HG03565 (cell line): ENCODE results near the gene GLUD1.
"Not testable (repeated sequence)": the region's sequence is repeated elsewhere in the genome, so short reads cannot be mapped to it uniquely, and the experiment has no call there.

Experiments
- ATAC-seq: cut with Tn5 transposase; IDR thresholded peaks from one replicate; pipeline ENCODE4 v1.9.1; 2021; ENCODE audit warnings: mild to moderate bottlenecking, moderate library complexity; ENCODE audit not compliant: unreplicated experiment

The GLUD1 gene

DNA sequence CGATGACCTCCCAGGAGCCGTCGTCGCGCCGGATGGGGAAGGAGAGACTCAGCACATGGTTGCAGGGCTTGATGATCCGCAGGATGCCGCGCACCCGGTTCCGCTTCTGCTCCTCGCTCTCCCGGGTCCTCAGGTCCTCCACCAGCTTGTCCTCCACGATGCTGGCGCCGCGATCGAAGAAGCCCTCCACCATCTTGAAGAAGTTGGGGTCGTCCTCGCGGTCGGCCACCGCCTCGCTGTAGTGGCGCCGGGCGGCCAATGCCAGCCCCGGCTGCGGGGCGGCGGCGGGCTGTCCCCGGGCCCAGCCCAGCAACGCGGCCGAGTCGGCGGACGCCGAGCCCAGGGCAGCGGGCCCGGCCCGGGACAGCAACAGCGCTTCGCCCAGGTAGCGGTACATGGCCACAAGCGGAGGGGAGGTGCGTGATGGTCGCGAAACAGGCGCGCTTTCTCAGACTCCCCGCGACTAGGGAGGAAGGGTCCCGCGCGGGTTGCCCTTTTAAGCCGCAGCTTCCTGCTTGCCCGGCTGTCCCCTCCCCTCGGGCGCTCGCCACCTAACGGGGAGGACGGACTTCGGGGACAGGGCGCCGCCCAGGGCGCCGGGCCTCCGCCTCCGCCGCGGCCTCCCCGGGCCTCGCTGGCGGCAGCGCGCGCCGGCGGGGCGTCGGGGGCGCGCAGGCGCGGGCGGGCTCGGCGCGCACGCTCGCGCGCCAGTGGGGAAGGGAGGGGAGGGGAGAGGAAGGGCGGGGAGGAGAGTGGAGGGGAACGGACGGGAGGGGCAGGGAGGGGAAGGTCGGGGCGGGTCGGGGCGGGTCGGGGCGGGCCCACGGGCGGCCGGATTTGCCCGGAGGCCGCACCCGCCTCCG lies at the start of gene GLUD1, which contains the start of gene SHLD2:
TSS of gene GLUD1 (minus strand) at position 471 of the 863 bp plus-strand sequence. CDS start at position 397, 74 bp downstream.
TSS of gene SHLD2 (plus strand) at position 834 of the 863 bp plus-strand sequence. CDS start 56,149 bp downstream, outside the sequence.
- peak; percentile 64 for ATAC-seq

DNA sequence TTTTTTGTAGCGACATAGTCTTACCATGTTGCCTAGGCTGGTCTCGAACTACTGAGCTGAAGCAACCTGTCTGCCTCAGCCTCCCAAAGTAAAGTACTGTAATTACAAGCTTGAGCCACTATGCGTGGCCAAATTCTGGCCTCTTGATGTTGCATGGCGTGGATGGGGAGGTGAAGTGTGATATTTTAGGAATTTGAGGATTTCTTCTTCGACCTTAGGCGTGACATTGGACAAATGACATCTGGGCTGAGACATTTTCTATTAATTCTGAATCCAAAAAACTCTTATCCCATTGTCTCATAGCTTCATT lies 48.4 kb upstream of the GLUD1 start:
- ATAC-seq, result not testable (repeated sequence)

DNA sequence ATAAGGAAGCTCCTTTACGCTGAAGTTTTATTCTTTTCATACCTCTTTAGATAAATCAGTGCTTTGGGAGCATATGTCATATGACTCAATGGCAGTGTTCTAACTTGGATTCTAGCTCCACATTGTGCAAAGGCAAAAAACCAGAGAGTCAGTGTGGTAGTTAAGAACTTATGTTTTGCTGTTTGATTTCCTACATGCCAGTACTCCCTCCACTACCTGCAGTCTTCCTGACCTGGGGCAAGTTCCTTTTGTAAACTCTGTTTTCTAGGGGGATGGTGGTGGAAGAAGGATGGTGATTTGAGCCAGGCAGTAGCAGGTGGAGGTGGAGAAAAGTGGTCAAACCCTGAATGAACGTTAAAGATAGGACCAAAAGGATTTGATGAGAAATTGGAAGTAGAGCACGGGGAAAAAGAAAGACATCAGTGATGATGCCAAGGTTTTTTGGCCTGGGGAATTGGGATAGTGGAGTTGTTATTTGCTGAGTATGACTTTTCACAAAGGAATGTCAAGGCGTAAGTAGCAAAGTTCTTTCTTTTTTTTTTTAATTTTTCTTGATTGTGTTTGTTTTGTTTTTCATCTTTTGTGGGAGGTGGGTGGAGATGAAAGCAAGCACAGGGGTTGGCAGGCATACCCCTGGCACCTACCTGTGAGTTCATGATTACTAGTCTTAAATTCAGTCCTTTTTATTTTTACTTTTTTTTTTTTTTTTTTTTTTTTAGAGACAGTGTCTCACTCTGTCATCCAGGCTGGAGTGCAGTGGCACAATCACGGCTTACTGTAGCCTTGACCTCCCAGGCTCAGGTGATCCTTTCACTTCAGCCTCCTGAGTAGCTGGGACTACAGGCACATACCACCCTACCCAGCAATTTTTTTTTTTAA lies 47.8 kb upstream of the GLUD1 start:
- ATAC-seq, result not testable (repeated sequence)

DNA sequence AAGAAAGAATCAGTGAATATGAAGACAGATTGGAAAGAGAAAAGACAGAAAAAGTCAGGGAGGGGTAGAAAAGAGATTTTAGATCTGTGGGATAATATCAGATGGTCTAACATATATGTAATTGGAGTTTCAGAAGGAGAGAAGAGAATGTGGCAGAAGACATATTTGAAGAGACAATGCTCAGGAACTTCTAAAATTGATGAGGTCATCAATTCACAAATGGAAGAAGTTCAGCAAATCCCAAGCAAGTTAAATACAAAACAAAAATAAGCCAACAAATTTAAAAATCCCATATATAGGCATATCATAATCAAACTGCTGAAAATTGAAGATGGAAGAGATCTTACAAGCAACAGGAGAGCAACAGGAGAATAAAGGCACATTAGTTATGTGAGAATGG lies 42.8 kb upstream of the GLUD1 start:
- not testable (repeated sequence) for ATAC-seq

DNA sequence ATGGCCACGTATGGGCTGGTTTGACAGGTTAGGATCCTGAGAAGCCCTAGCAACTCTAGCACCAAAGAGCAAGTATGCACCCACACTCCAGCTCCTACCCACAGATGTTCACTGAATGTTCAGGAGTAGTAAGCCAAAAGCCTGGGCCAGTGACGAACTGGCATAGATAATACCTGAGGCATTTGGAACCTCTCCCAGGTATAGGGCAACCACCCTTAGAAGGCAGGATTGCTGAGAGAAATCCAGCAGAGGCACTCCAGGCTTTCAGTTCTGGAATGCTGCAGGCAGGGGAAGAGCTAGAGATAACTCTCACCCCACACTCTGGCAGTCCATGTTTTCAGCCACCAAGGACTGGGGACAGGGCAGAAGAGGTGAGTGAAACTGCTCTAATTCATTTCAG lies 39.8 kb upstream of the GLUD1 start:
- not testable (repeated sequence) for ATAC-seq

DNA sequence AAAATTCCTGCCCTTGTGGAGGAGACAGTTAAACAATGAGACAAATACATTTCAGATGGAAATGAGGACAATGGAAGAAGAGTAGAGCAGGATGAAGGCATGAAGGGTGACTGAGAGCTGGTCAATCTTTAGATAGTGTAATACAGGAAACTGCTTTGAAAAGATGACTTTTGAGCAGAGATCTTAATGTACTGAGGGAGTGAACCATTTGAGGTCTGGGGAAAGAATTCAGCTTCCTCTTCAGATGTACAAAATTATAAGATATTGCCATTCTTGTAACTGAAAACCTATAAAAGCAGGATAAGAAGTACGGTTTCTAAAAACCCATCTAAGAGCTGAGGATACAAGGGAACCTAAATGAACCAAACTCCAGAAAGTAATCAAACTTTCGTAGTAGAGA lies 39.3 kb upstream of the GLUD1 start:
- ATAC-seq, result not testable (repeated sequence)

DNA sequence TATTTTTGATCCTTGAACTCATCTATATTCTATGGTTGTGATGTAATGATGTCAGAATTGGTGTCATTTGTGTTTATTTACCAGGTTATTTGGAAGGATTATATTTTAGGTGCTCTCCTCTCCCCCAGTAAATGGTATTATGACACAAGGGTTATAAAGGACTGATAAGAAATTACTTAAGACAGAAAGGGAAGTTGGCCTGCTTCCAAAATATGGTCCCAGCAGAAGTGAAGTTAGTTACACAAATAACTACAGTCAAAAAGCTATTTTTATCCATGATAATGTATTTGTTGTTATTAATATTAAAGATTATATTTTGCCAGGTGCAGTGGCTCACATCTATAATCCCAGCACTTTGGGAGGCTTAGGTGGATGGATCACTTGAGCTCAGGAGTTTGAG lies 37.5 kb upstream of the GLUD1 start:
- ATAC-seq, result not testable (repeated sequence)

DNA sequence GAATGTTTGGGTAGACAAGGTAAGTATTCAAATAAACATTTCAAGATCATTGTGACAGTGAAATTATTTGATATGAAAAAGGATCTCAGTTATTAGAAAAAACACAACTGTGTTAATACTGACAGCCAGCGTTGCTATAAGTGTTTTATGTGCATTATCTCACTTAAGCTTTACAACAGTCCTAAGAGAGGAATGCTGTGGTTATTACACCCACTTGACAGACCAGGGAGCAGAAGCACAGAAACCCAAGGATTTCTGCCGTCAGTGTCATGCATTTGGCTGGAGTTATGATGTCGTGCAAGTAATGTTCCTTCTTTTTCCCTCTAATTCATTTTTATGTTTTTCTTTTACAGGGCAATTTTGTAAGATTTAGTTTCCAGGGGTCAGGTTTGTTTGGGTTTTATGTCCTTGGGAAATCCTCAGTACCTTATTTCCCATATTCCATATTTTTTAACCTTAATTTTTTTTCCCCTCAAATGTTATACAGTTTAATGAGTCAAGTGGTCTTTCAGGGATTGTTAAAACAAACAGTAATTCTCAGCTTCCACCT lies 33.0 kb upstream of the GLUD1 start:
- ATAC-seq, result not testable (repeated sequence)

DNA sequence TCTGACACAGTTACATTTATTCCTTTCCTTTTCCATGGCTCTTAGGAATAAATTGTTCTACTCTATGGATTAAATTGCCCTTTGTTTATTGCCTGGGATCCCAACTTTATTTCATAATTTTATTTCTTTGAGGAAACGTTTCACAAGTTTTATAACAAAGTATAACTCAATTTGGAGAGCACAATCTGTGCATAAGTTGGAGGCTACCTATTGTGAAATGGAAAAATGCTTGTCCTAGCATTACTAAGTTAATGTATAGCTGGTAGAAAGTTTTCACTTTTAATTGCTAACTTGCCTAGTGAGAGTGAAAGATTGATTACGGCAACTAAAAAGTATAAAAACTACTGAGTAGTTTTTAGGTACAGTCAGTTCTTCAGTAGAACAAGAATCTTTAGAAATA lies 32.4 kb upstream of the GLUD1 start:
- ATAC-seq, result not testable (repeated sequence)

DNA sequence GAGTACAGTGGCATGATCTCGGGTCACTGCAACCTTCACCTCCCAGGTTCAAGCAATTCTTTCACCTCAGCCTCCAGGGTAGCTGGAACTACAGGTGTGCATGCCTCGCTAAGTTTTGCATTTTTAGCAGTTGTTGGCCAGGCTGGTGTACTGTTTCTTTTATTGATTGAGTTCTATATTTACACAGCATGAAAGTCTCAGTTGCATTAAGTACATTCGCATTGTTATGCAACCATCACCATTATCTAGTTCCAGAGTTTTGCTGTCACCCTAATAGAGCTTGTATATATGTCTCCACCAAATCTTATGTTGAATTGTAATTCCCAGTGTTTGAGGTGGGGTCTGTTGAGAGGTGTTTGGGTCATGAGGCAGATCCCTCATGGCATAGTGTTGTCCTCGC lies 28.7 kb upstream of the GLUD1 start:
- not testable (repeated sequence) for ATAC-seq

DNA sequence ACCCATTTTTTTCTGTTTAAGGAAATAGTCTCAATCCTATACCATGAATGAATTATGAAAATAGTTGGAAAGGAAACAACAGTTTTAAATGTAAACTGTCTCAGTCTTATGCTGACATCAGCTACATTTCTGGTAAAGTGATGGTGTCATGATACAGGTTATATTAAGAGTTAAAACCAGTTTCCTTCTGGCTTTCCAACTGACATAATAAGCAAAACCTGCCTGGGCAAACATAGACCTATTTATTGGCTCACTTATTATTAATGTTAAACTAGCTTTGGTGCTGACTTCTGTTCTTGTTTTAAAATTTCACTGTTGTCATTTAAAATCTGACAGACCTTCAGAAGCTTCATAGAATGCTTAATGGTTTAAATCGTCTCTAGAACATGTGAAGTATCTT lies 24.4 kb upstream of the GLUD1 start:
- not testable (repeated sequence) for ATAC-seq

DNA sequence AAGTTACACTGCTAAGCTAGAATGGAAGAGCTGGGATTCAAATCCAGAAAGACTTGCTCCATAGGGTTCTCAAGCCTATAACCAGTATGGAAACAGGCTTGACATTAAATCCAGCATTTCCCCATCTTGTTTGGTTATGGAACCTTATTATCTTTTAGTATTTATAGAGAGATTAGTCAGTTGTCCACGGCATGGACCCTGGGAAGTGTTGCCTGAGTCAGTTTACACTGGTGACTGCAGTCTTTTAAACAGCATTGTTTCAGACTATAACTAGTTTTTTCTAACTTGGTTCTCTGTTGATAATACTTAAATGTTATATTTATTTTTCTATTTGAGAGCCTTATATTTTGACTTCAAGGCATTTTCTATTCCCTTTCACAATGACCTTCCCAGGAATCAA lies 23.5 kb upstream of the GLUD1 start:
- ATAC-seq, result not testable (repeated sequence)

DNA sequence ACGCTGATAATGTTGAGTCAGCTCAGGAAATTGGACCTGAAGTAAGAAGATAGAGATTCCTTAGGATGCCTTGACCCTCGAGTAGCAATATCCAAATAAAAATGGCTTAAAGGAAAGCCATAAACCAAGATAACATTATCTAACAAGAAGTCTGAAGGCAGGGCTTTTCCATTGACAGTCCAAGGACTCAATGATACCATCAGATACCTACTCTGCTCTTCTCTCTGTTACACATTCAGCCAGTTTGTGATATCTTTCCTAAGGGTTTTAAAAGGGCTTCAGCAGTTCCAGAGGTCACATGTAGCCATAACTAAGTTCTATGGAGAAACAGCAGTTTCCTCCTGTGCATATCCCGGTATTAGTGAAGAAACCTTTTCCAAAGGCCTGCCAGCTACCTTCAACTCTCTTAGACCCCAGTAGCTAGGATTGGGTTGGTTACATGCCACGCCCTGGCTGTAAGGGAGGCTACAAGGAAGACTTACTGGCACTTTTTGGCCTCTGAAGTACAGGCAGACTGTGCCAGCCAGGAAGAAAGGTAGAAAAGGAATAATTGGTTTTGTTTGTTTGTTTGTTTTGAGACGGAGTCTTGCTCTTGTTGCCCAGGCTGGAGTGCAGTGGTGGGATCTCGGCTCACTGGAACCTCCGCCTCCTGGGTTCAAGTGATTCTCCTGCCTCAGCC lies 10.9 kb upstream of the GLUD1 start:
- ATAC-seq, result no peak

DNA sequence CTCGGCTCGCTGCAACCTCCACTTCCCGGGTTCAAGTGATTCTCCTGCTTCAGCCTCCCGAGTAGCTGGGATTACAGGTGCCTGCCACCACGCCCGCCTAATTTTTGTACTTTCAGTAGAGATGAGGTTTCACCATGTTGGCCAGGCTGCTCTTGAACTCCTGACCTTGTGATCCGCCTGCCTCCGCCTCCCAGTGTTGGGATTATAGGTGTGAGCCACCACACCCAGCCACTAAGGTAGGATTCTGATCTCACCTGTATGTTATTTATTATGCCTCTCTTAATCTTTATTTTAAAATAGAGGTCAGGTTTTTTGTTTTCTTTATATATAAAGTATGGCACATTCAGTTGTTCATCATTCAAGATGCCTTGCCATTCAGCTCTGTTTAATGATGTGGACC lies 10.1 kb upstream of the GLUD1 start:
- ATAC-seq, result not testable (repeated sequence)

DNA sequence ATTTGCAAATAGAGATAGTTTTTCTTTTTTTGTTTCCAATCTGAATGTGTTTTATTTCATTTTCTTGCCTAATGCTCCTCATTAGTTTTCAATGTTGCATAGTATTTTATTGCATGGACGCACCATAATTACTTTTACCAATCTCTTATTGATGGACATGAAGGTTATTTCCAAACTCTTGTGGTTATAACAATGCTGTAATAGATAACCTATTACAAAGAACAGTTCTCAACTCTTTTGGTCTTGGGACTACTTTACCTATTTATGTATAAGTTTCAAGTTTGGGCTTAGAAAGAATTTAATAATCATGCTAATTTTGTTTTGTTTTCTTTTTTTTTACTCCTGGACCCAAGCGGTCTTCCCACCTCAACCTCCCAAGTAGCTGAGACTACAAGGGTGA lies 7.4 kb upstream of the GLUD1 start:
- no peak for ATAC-seq

DNA sequence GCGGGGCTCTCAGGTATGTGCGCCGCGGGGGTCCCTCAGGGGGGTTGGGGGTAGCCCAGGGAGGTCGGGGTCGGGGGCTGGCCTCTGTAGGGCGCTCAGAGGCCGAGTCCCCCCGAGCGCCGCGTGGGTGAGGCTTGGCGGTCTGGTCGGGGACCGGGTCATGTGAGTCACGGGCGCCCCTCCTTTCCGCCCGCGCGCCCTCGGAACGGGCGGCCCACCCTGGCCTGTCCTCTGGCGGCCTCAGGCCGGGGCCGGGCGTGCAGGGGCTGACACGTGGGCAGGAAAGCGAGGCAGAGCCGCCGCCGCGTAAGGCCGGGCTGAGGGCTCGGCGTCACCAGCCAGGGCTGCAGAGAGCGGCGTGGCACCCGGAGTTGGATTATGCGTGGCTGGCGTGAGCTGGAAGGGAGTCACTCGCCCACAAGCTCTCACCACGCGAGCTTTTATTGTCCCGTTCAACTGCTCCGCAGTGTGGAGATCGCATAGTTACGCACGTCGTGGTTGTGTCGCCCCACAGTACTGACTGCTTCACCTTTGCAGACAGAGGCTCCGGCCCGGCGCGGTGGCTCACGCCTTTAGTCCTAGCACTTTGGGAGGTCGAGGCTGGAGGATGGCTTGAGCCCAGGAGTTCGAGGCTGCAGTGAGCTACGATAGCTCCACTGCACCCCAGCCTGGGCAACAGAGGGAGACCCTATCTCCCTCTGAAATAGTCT lies 748 bp upstream of the GLUD1 start:
- ATAC-seq, result peak; percentile 49

DNA sequence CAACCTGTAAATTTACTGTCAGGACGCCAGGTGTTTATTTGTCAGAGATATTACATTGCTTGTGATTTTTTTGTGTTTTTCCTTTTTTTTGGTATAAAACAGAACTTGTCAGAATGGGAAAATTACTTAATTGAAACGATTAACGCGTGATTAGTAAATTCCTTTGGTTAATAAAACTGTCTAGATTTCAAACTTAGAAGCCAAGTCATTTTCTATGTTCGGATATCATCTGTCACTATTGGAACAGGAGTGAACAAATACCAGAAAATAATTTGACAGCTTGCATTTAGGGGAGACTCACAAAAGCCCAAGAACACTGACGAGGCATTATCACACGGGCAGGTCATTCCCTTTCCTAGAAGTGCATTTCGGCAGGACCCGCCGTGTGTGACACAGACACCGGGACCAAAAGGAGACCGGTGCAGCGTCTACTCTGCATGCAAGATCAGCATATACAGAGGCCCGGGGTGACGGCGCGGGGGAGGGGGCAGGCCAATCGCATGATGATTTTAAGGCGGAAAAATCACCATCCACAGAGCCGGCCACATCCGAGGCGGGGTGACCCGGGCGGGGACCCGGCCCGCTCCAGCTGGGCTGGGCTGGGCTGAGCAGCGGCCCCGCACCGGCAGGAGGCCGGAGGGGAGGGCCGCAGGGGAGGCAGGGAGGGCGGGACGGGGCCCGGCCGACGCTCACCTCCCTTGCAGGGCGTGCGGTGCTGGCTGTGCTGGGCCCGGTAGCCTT lies 841 bp downstream of the GLUD1 start:
- peak; percentile 10 for ATAC-seq

DNA sequence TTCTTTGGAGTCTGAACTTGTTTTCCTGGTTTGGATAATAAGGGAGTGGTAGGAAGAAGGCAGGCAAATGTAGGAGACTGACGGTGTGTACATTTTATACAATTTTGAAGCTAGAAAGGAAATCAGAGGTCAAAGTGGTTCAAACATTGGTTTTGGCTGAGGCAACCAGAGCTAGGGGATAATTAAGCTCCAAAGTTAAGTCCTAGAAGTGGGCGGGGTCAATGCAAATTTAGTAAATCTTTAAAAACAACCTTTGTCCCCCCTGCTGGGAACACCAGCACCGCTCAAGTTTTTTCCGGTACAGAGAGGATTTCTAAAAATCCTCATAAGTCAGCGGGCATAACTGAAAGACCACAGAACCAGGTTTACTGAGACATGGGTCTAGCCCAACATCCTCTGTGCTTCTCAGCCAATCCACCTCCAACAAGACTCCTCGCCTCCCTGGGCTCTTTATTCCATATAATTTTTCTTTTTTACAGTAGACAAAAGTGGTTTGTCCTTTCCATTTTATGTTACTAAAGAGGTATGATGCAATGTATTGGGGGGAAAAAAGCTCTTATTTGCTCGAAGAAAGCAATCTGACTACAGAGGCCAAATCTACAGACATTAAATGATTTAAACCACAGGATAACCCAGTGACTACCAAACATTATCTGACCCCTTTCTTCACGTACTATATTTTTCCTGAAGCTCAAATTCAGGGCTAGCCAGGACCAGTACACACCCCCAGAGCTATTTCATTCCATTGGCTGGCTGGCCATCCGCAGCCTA lies 1.6 kb downstream of the GLUD1 start:
- no peak for ATAC-seq

DNA sequence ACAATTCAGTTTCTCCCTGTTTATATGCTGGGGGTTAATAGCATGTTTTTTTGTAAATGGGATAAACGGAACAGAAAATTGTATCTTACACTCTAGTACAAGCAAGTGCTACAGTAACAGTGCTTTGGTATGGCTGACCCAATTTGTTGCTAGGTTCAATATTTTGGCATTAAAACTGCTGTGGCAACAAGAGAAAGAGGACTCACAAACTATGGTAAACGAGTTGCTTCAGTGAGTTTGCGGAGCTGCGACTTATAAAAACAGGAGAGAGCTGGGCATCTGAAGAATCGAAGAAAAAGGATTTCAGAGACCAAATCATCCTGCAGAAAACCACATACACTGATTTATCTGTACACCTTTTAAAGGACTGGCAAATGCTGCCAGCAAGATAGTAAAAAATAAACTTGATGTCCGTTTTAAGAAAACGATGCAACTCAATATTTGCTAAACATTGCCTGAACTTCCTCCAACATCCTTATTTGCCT lies 2.2 kb downstream of the GLUD1 start:
- ATAC-seq, result no peak
